Smooth muscle cell (in vitro differentiated cells): Measurements from ENCODE around the gene SLC39A11. TPM values are rescaled to one million over a fixed set of nuclear protein-coding genes. Genes with fewer than 3 reads are reported as not detected.

Source experiments
- DNase-seq: peaks from one replicate; lab custom pipeline; 2025; ENCODE audit not compliant: unreplicated experiment; lab: John Stamatoyannopoulos, UW
- H2AFZ ChIP-seq: fragments of 200-600 bp; sonication (generic); 2 replicates; pipeline ENCODE4 v1.6.0; 2016; ENCODE audit warnings: antibody characterized with exemption, low read depth, mild to moderate bottlenecking
- H3F3A ChIP-seq: fragments of 200-600 bp; sonication (generic); 2 replicates; pipeline ENCODE4 v1.6.0; 2017; ENCODE audit warnings: antibody characterized with exemption, low read depth
- H3K27ac ChIP-seq: fragments of 200-600 bp; sonication (generic); 2 replicates; pipeline ENCODE4 v1.5.1; 2016; ENCODE audit warnings: low read depth, mild to moderate bottlenecking
- H3K27me3 ChIP-seq: fragments of 200-600 bp; sonication (generic); 2 replicates; pipeline ENCODE4 v1.6.1; 2016; ENCODE audit warnings: low read depth, mild to moderate bottlenecking
- H3K36me3 ChIP-seq: fragments of 200-600 bp; sonication (generic); 2 replicates; pipeline ENCODE4 v1.5.1; 2016; ENCODE audit warnings: low read depth
- H3K4me1 ChIP-seq: fragments of 200-600 bp; sonication (generic); 2 replicates; pipeline ENCODE4 v1.5.1; 2016; ENCODE audit warnings: low read depth
- H3K4me2 ChIP-seq: fragments of 200-600 bp; sonication (generic); 2 replicates; pipeline ENCODE4 v1.6.0; 2016; ENCODE audit warnings: mild to moderate bottlenecking
- H3K4me3 ChIP-seq: fragments of 200-600 bp; sonication (generic); 2 replicates; pipeline ENCODE4 v1.5.1; 2016; ENCODE audit warnings: mild to moderate bottlenecking
- H3K79me2 ChIP-seq: fragments of 200-600 bp; sonication (generic); 2 replicates; pipeline ENCODE4 v1.6.0; 2016; ENCODE audit warnings: low read depth, mild to moderate bottlenecking
- H3K9ac ChIP-seq: fragments of 200-600 bp; sonication (generic); 2 replicates; pipeline ENCODE4 v1.6.0; 2016; ENCODE audit warnings: low read depth
- H3K9me3 ChIP-seq: fragments of 200-600 bp; sonication (generic); replicated peaks from 2 replicates; pipeline ENCODE4 v1.5.1; 2016; ENCODE audit warnings: low read depth
- H4K20me1 ChIP-seq: fragments of 200-600 bp; sonication (generic); 2 replicates; pipeline ENCODE4 v1.6.0; 2016; ENCODE audit warnings: low read depth
- CTCF ChIP-seq: fragments of 200-600 bp; sonication (generic); IDR thresholded peaks from 2 replicates; pipeline ENCODE4 v1.5.1; 2017; ENCODE audit warnings: borderline replicate concordance, mild to moderate bottlenecking, antibody characterized with exemption; ENCODE audit not compliant: insufficient read depth, poor library complexity, severe bottlenecking
- WGBS: methylation state at CpG from one replicate; pipeline ENCODE4 v1.1.7; 2016; ENCODE audit warnings: low lambda C conversion rate; 5-methylcytosine and 5-hydroxymethylcytosine counted together
- polyA plus RNA-seq: library from polyadenylated mRNA; unstranded; fragments of >200 nt; fragmentation: Nextera tagmentation; extraction: Ambion mirVana; gene quantifications from 2 replicates; pipeline ENCODE4 v1.2.1, GENCODE V29; 2016
- total RNA-seq: library from RNA; depleted of rRNA; stranded (reverse); fragments of >200 nt; gene quantifications from 2 replicates; pipeline ENCODE4 v1.2.3, GENCODE V29; 2014

SLC39A11 gene
- total and polyA plus RNA-seq, 2 experiments from 2014 or later, result 9.2 to 36.7 TPM

GRCh38 chr17:72604518-72604917, 488.0 kb downstream of the SLC39A11 start:
- H3K9ac ChIP-seq, result no peak overlapping the region
- H3K4me3 ChIP-seq, result no peak overlapping the region
- H2AFZ ChIP-seq, result no peak overlapping the region
- H3K79me2 ChIP-seq, result no peaks in the 10 kb centered on the region
- H3F3A ChIP-seq, result no peaks in the 10 kb centered on the region
- WGBS, result 94% methylated on average over 11 of the region's 11 CpGs
- H3K4me2 ChIP-seq, result no peak overlapping the region
- H3K36me3 ChIP-seq, result no peaks in the 10 kb centered on the region
- H4K20me1 ChIP-seq, result no peaks in the 10 kb centered on the region
- no peak for TF ChIP-seq CTCF
- no peak for DNase-seq
- H3K27ac ChIP-seq, result no peak overlapping the region
- H3K4me1 ChIP-seq, result peaks cover 4% of the 10 kb centered on the region
- no peaks in the 10 kb centered on the region for H3K27me3 ChIP-seq
- H3K9me3 ChIP-seq, result no peaks in the 10 kb centered on the region

GRCh38 chr17:72603420-72604242, 488.9 kb downstream of the SLC39A11 start:
- H3K36me3 ChIP-seq, result no peaks in the 10 kb centered on the region
- 83% methylated on average over 7 of the region's 7 CpGs for WGBS
- no peak for TF ChIP-seq CTCF
- no peak overlapping the region for H2AFZ ChIP-seq
- no peak overlapping the region for H3K4me2 ChIP-seq
- H3K27ac ChIP-seq, result no peak overlapping the region
- H3K9me3 ChIP-seq, result no peaks in the 10 kb centered on the region
- no peaks in the 10 kb centered on the region for H3K79me2 ChIP-seq
- H4K20me1 ChIP-seq, result no peaks in the 10 kb centered on the region
- no peak overlapping the region for H3K9ac ChIP-seq
- no peaks in the 10 kb centered on the region for H3K27me3 ChIP-seq
- peaks cover 4% of the 10 kb centered on the region for H3K4me1 ChIP-seq
- no peak overlapping the region for H3K4me3 ChIP-seq
- H3F3A ChIP-seq, result no peaks in the 10 kb centered on the region
- DNase-seq, result no peak

- Histone ChIP-seq H3K36me3 (no peaks in the 10 kb centered on the region), H3K4me1 (peaks cover 4% of the 10 kb centered on the region), H3K9ac (no peak overlapping the region), H3F3A (no peaks in the 10 kb centered on the region), H3K9me3 (no peaks in the 10 kb centered on the region), H2AFZ (no peak overlapping the region), H4K20me1 (no peaks in the 10 kb centered on the region), H3K27ac (no peak overlapping the region), H3K4me3 (no peak overlapping the region), H3K4me2 (no peak overlapping the region), H3K79me2 (no peaks in the 10 kb centered on the region), H3K27me3 (no peaks in the 10 kb centered on the region)
- no peak for DNase-seq
- TF ChIP-seq CTCF, result no peak
- WGBS, result 48% methylated on average over 12 of the region's 12 CpGs
Observed at GRCh38 chr17:72602517-72603419, 489.7 kb downstream of the SLC39A11 start.
